Activated naive CD8-positive, alpha-beta T cell treated with anti-CD3 and anti-CD28 coated beads for 36 hours (primary cell): ENCODE results near the gene UBLCP1. TPM values are rescaled to one million over a fixed set of nuclear protein-coding genes. Genes with fewer than 3 reads are reported as not detected.
"Not testable (repeated sequence)": the region's sequence is repeated elsewhere in the genome, so short reads cannot be mapped to it uniquely, and the experiment has no call there.

Experiments used
- DNase-seq: peaks from one replicate; pipeline ENCODE4 v3.0.0; 2021
- H3K27ac Mint-ChIP-seq: one replicate; pipeline ENCODE4 v1.8.0; 2022; ENCODE audit warnings: mild to moderate bottlenecking, moderate library complexity, mixed read lengths
- H3K27me3 Mint-ChIP-seq: one replicate; pipeline ENCODE4 v1.8.0; 2022; ENCODE audit warnings: mild to moderate bottlenecking, mixed read lengths
- H3K36me3 Mint-ChIP-seq: one replicate; pipeline ENCODE4 v1.8.0; 2021; ENCODE audit warnings: mild to moderate bottlenecking, mixed read lengths
- H3K4me1 Mint-ChIP-seq: one replicate; pipeline ENCODE4 v1.8.0; 2021; ENCODE audit warnings: mixed read lengths
- H3K4me3 Mint-ChIP-seq: one replicate; pipeline ENCODE4 v1.8.0; 2022; ENCODE audit warnings: mild to moderate bottlenecking, moderate library complexity, mixed read lengths
- H3K9me3 Mint-ChIP-seq: one replicate; pipeline ENCODE4 v1.8.0; 2022; ENCODE audit warnings: mixed read lengths
- total RNA-seq, 2 experiments: library from RNA; stranded (reverse); gene quantifications; one replicate each; pipeline ENCODE4 v1.2.3, GENCODE V29; 2021

Gene UBLCP1
- total RNA-seq, 2 experiments from 2014 or later, result 40.4 to 42.3 TPM

GRCh38 chr5:159240301-159240870 lies 22.7 kb upstream of the UBLCP1 start:
- Mint-ChIP-seq H3K4me1 (peaks cover 35% of the 10 kb centered on the region), H3K4me3 (no peak overlapping the region), H3K9me3 (no peaks in the 10 kb centered on the region), H3K27me3 (no peaks in the 10 kb centered on the region), H3K27ac (peak overlapping the region; percentile 68), H3K36me3 (no peaks in the 10 kb centered on the region)
- peak; percentile 2 for DNase-seq

GRCh38 chr5:159241946-159242552 lies 21.0 kb upstream of the UBLCP1 start:
- Mint-ChIP-seq H3K9me3 (no peaks in the 10 kb centered on the region), H3K4me3 (no peak overlapping the region), H3K27ac (peak overlapping the region; percentile 12), H3K27me3 (peaks cover 5% of the 10 kb centered on the region), H3K36me3 (no peaks in the 10 kb centered on the region), H3K4me1 (peaks cover 35% of the 10 kb centered on the region)
- DNase-seq, result no peak

GRCh38 chr5:159242656-159243055 lies 20.4 kb upstream of the UBLCP1 start:
- H3K9me3 Mint-ChIP-seq, result no peaks in the 10 kb centered on the region
- DNase-seq, result no peak
- peaks cover 5% of the 10 kb centered on the region for H3K27me3 Mint-ChIP-seq
- no peak overlapping the region for H3K4me3 Mint-ChIP-seq
- H3K36me3 Mint-ChIP-seq, result no peaks in the 10 kb centered on the region
- H3K4me1 Mint-ChIP-seq, result peaks cover 35% of the 10 kb centered on the region
- H3K27ac Mint-ChIP-seq, result peak overlapping the region; percentile 20

GRCh38 chr5:159243385-159243784 lies 19.7 kb upstream of the UBLCP1 start:
- no peak for DNase-seq
- H3K27ac Mint-ChIP-seq, result no peak overlapping the region
- H3K36me3 Mint-ChIP-seq, result no peaks in the 10 kb centered on the region
- peaks cover 5% of the 10 kb centered on the region for H3K27me3 Mint-ChIP-seq
- H3K4me3 Mint-ChIP-seq, result no peak overlapping the region
- H3K4me1 Mint-ChIP-seq, result peaks cover 35% of the 10 kb centered on the region
- H3K9me3 Mint-ChIP-seq, result no peaks in the 10 kb centered on the region

GRCh38 chr5:159244163-159244562 lies 18.9 kb upstream of the UBLCP1 start:
- DNase-seq, result no peak
- Mint-ChIP-seq H3K27ac (no peak overlapping the region), H3K27me3 (peaks cover 5% of the 10 kb centered on the region), H3K4me1 (peaks cover 35% of the 10 kb centered on the region), H3K4me3 (no peak overlapping the region), H3K9me3 (no peaks in the 10 kb centered on the region), H3K36me3 (no peaks in the 10 kb centered on the region)

GRCh38 chr5:159244890-159245289 lies 18.2 kb upstream of the UBLCP1 start:
- Mint-ChIP-seq H3K27ac (no peak overlapping the region), H3K4me3 (no peak overlapping the region), H3K27me3 (peaks cover 5% of the 10 kb centered on the region), H3K36me3 (no peaks in the 10 kb centered on the region), H3K4me1 (peaks cover 32% of the 10 kb centered on the region), H3K9me3 (no peaks in the 10 kb centered on the region)
- no peak for DNase-seq

GRCh38 chr5:159249158-159249557 lies 13.9 kb upstream of the UBLCP1 start:
- peaks cover 5% of the 10 kb centered on the region for H3K27me3 Mint-ChIP-seq
- DNase-seq, result no peak

GRCh38 chr5:159252195-159252594 lies 10.9 kb upstream of the UBLCP1 start:
- Mint-ChIP-seq H3K27me3 (no peaks in the 10 kb centered on the region), H3K4me3 (no peak overlapping the region), H3K9me3 (no peaks in the 10 kb centered on the region), H3K4me1 (no peaks in the 10 kb centered on the region), H3K36me3 (no peaks in the 10 kb centered on the region), H3K27ac (no peak overlapping the region)
- no peak for DNase-seq

More at GRCh38 chr5:159249158-159249557, 13.9 kb upstream of the UBLCP1 start:
- Mint-ChIP-seq H3K9me3 (no peaks in the 10 kb centered on the region), H3K27ac (no peak overlapping the region), H3K4me3 (no peak overlapping the region), H3K4me1 (peaks cover 6% of the 10 kb centered on the region), H3K36me3 (no peaks in the 10 kb centered on the region)

- H3K36me3 Mint-ChIP-seq, result peaks cover 3% of the 10 kb centered on the region
- no peak overlapping the region for H3K4me3 Mint-ChIP-seq
- peaks cover under 1% of the 10 kb centered on the region for H3K9me3 Mint-ChIP-seq
- H3K27me3 Mint-ChIP-seq, result no peaks in the 10 kb centered on the region
- no peak overlapping the region for H3K27ac Mint-ChIP-seq
- H3K4me1 Mint-ChIP-seq, result peaks cover 4% of the 10 kb centered on the region
- DNase-seq, result no peak
Observed at GRCh38 chr5:159257007-159257406, 6.1 kb upstream of the UBLCP1 start.

- Mint-ChIP-seq H3K9me3 (peaks cover 1% of the 10 kb centered on the region), H3K4me1 (peaks cover 6% of the 10 kb centered on the region), H3K36me3 (peaks cover 3% of the 10 kb centered on the region), H3K27me3 (no peaks in the 10 kb centered on the region), H3K4me3 (no peak overlapping the region), H3K27ac (no peak overlapping the region)
- no peak for DNase-seq
Observed at GRCh38 chr5:159257629-159258283, 5.3 kb upstream of the UBLCP1 start.

- H3K4me1 Mint-ChIP-seq, result peaks cover 6% of the 10 kb centered on the region
- H3K27ac Mint-ChIP-seq, result no peak overlapping the region
- H3K4me3 Mint-ChIP-seq, result no peak overlapping the region
- no peaks in the 10 kb centered on the region for H3K27me3 Mint-ChIP-seq
- H3K9me3 Mint-ChIP-seq, result peaks cover 1% of the 10 kb centered on the region
- DNase-seq, result no peak
- H3K36me3 Mint-ChIP-seq, result peaks cover 3% of the 10 kb centered on the region
Observed at GRCh38 chr5:159258361-159258760, 4.7 kb upstream of the UBLCP1 start.

GRCh38 chr5:159260212-159260611 lies 2.9 kb upstream of the UBLCP1 start:
- not testable (repeated sequence) for H3K9me3 Mint-ChIP-seq, H3K27me3 Mint-ChIP-seq, H3K4me3 Mint-ChIP-seq, H3K36me3 Mint-ChIP-seq, DNase-seq, H3K27ac Mint-ChIP-seq
- peaks cover 15% of the 10 kb centered on the region for H3K4me1 Mint-ChIP-seq

- DNase-seq, result no peak
- Mint-ChIP-seq H3K9me3 (peaks cover 7% of the 10 kb centered on the region), H3K4me1 (peaks cover 24% of the 10 kb centered on the region), H3K36me3 (peaks cover 31% of the 10 kb centered on the region), H3K4me3 (peak overlapping the region; percentile 95), H3K27ac (peak overlapping the region; percentile 98), H3K27me3 (no peaks in the 10 kb centered on the region)
Observed at GRCh38 chr5:159262472-159262858, 625 bp upstream of the UBLCP1 start.

GRCh38 chr5:159263569-159263905 lies 447 bp downstream of the UBLCP1 start:
- no peak for DNase-seq
- H3K4me1 Mint-ChIP-seq, result peaks cover 31% of the 10 kb centered on the region
- H3K4me3 Mint-ChIP-seq, result peak overlapping the region; percentile 95
- H3K9me3 Mint-ChIP-seq, result peaks cover 7% of the 10 kb centered on the region
- peaks cover 36% of the 10 kb centered on the region for H3K36me3 Mint-ChIP-seq
- H3K27ac Mint-ChIP-seq, result peak overlapping the region; percentile 98
- H3K27me3 Mint-ChIP-seq, result no peaks in the 10 kb centered on the region

- peaks cover 48% of the 10 kb centered on the region for H3K4me1 Mint-ChIP-seq
- peaks cover 35% of the 10 kb centered on the region for H3K36me3 Mint-ChIP-seq
- DNase-seq, H3K27ac Mint-ChIP-seq, H3K27me3 Mint-ChIP-seq, H3K9me3 Mint-ChIP-seq, H3K4me3 Mint-ChIP-seq: not testable (repeated sequence)
Observed at GRCh38 chr5:159266764-159267163, 3.7 kb downstream of the UBLCP1 start.

GRCh38 chr5:159269723-159270122 lies 6.6 kb downstream of the UBLCP1 start:
- Mint-ChIP-seq H3K36me3 (peaks cover 37% of the 10 kb centered on the region), H3K4me3 (no peak overlapping the region), H3K9me3 (peaks cover 6% of the 10 kb centered on the region), H3K27ac (no peak overlapping the region), H3K27me3 (no peaks in the 10 kb centered on the region), H3K4me1 (peaks cover 34% of the 10 kb centered on the region)
- DNase-seq, result no peak
